NCI-H1092 treated with DMSO at 0.1 percent for 48 hours (cell line): ENCODE data around the gene RNF10.
"Not testable (repeated sequence)": the region's sequence is repeated elsewhere in the genome, so short reads cannot be mapped to it uniquely, and the experiment has no call there.

Experiments used
- DNase-seq: peaks from one replicate; lab custom pipeline; 2025; lab: John Stamatoyannopoulos, UW

Gene RNF10

GRCh38 chr12:120534203-120534702, at the start of gene RNF10:
TSS of gene RNF10 (plus strand) at chr12:120534356. CDS start at chr12:120534812, 456 bp downstream.
- DNase-seq, result peak; percentile 86

GRCh38 chr12:120485961-120486881, 47.9 kb upstream of the RNF10 start:
- DNase-seq, result no peak

DNA sequence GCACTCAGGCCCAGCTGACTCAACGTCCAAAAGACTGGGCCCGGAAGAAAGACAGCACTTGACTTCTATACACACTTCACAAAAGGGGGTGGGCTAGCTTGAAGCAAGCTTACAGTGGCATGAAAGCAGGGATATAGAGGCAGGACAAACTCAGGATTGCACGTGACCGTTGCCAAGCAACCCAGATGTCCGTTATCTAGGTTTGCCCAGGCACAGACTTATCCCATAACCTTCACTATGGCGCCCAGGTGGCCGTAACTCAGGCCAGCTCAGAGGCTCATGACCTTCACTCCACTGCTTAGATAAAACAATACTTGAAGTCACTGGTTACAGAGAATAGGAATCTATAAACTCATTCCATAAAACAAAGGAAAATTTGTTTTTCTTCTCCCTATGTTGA, 46.6 kb upstream of the RNF10 start:
- DNase-seq, result not testable (repeated sequence)

DNA sequence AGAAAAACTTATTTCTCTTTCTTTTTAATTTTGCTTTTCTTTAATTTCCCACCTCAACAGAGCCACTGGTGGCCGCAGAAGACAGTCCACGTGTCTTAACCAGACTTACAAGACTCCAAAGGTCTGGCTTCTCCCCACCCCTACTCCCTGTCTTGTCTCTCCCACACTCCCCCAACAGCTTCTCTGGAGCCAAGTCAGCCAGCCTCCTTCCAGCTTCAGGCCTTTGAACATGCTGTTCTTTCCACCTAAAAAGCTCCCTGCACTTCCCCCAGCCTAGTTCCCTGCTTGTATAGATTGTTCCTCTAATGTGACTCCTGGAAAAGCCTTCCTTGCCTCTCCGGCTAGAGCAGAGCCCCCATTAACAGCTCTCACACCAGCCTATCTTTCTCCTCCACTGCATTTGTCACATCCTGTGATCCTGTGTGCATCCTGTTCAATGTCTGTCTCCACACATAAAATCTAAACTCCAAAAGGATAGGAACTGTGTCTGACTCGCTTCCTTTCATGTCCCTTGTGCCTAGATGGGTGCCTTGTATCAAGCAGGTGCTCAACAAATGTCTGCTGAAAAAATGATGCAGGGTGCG, 46.0 kb upstream of the RNF10 start:
- DNase-seq, result no peak

GRCh38 chr12:120489018-120489417, 45.1 kb upstream of the RNF10 start:
- DNase-seq, result no peak

GRCh38 chr12:120490325-120490724, 43.8 kb upstream of the RNF10 start:
- DNase-seq, result no peak

GRCh38 chr12:120490833-120491512, 43.2 kb upstream of the RNF10 start:
- DNase-seq, result no peak

DNA sequence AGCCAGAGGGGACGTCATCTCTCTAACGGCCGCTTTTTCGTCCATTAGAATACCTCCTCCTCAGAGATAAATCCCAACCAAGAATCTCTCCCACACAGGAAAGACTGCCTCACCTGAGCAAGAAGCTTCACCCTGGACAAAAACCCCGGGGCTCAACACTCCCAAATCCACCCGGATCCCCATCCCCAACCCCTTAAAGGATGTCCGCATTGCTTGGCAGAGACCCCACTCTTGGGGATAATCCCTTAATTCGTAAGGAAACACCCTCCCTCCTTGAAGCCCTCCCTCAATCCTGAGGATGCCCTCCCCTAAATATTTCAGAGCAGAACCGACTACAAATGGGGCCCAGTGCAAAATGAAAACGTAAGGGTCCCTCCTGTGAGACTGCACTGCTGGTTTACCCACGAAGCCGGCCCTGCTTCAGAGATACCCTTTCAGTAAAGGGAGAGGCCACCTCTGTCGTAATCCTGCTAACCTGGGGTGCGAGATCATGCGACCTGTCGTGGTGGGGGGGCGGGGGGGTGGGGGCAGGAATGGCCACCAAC, 38.9 kb upstream of the RNF10 start:
- DNase-seq, result no peak

GRCh38 chr12:120495731-120496412, 38.3 kb upstream of the RNF10 start, which contains the start of gene DYNLL1:
TSS of gene DYNLL1 (plus strand) at chr12:120496113. CDS start at chr12:120496422, 309 bp downstream.
- peak; percentile 90 for DNase-seq

- DNase-seq, result peak; percentile 51
These were observed 37.5 kb upstream of the RNF10 start for GRCh38 chr12:120496413-120497340.

- DNase-seq, result no peak
These were observed 36.5 kb upstream of the RNF10 start for GRCh38 chr12:120497524-120498150.

DNA sequence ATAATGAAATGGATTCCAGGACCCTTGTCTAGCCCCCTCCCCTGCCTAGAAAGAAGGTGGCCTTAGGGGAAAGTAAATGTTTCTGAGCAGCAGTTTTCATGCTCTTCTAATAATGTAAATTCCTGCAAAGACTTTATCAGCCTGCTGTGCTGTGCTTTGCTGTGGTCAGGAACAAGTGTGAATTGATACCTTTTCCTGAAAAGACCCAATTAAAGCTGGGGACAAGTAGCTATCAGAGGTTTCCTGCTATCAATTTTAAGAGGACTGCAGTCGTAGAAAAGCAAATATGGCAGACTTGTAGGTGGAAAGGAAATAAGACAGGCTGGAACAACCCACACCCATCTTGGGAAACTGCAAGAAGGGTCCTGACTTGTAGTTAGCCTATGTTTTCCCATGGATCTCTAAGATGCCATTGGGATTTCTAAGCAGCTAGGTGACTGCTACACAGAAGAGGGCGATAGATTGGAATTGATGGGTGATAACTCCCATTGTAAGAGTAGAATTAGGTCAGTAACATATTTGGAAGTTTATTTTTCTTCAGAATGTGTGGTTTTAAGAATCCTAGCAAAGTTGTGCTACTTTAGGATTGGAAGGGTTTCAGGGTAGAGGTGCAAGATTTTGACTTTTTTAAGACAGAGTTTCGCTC, 35.2 kb upstream of the RNF10 start:
- DNase-seq, result no peak

DNA sequence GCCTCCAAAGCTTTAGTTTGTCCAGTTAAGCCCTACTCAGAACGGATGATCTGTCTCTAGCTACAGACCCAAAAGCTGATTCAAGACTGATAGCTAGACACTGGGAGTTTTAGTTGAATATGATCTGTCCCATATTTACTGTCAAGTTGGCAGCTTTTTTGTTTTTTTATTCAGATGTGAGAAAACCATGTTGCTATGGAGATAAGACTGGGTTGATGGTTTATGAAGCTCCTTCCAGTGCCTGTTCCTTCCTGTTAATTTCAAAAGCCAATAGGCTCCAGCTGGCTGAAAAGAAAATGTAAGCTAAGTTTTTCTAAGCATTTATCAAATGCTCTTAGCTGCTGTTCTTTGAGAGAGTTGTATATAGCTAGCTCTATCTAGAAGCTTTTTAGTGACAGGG, 33.6 kb upstream of the RNF10 start:
- no peak for DNase-seq

DNA sequence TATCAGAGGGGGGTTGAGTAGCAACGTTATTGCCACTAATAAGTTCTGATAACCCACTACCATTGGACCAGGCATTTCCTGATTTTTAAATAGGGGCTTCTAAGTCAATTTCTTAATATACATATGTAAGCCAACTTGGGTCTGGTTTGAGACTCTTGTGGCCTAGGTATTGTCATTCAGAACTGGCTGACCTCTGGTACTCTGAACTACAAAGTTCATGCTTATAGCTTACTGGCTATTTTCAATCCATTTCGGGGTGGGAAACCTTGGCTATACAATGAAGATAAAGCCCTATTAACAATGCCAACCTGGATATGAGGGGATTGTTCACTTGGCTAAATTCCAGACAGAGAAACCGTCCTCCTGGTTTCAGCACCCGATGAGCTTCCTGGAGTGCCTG, 29.6 kb upstream of the RNF10 start:
- no peak for DNase-seq

DNA sequence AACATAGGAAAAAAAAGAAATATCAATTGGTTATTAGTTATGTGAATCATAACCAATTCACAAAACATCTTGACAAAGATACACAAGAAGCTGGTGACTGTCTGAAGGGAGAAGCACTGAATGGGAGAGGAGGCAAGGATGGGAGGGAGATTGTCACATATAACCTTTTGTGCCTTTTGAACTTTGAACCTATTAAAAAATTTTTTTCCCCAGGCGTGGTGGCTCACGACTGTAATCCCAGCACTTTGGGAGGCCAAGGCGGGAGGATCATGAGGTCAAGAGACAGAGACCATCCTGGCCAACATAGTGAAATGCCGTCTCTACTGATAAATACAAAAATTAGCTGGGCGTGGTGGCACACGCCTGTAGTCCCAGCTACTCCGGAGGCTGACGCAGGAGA, 25.6 kb upstream of the RNF10 start:
- DNase-seq, result no peak

DNA sequence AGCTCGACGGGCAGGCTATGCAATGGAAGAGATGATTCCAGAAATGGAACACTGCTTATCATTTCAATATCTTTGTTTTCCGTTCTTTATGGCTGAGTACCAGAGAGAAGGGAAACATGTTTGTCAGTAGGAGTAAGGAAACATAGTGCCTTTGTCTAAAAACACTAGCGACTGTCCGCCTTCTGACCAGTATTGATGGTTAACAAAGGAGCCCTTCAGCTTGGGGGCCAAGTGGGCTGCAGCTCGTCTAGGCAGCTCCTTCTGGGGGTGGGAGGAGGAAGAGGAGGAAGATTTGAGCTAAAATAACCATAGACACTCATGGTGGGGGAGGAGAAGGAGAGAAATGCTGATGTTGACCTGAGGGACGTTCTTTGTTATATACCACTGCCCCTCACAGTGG, 20.2 kb upstream of the RNF10 start:
- no peak for DNase-seq

GRCh38 chr12:120515496-120515895, 18.7 kb upstream of the RNF10 start:
- DNase-seq, result no peak

DNA sequence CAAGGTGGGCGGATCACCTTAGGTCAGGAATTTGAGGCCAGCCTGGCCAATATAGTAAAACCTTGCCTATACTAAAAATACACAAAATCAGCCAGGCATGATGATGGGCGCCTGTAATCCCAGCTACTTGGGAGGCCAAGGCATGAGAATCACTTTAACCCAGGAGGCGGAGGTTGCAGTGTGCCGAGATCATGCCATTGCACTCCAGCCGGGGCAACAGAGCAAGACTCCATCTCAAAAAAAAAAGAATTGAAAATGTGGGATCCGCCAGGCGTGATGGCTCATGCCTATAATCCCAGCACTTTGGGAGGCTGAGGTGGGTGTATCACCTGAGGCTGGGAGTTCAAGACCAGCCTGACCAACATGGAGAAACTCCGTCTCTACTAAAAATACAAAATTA, 14.8 kb upstream of the RNF10 start:
- not testable (repeated sequence) for DNase-seq

DNA sequence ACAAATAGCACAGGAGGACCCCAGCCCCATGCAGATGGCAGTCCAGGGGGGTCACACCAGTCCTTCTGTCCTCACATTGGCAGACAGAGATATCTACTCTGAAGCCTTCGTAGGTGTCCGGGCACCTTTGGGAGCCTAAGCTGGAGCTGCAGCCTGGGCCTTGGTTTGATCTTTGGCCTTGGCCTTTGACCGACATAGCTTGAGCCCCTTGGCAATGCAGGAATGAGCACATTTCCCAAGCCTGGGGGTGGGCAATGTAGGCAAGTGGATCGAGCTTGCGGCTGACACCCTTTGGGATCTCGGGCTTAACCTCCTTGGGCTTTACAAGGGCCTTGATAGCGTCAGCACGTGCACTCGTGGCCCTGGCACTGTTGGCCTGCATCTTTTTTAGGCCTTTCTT, 11.6 kb upstream of the RNF10 start:
- no peak for DNase-seq
